Cardiac septum (tissue), 1 donor: ENCODE data around the gene SAT1. TPM values are rescaled to one million over a fixed set of nuclear protein-coding genes. Genes with fewer than 3 reads are reported as not detected.

Source experiments
- DNase-seq: peaks from one replicate; pipeline ENCODE4 v3.0.0-alpha.2; 2020; ENCODE audit warnings: low spot score
- intact Hi-C: fragments of 100-400 bp; cut with DNase I; formaldehyde crosslinking; loops from one replicate; pipeline ENCODE4 v1.14.0; 2022
- total RNA-seq: library from RNA; stranded (reverse); fragmentation: NEBNext Ultra II Directional; extraction: Animal tissue kit (Norgen Biotek cat#: 25700); gene quantifications from one replicate; pipeline ENCODE4 v1.2.1, GENCODE V29; 2021
- donor health status: DM: no; HTN: no; CAD: no.

The SAT1 gene
- total RNA-seq, 1 donor from 2014 or later, result 156 TPM

DNA sequence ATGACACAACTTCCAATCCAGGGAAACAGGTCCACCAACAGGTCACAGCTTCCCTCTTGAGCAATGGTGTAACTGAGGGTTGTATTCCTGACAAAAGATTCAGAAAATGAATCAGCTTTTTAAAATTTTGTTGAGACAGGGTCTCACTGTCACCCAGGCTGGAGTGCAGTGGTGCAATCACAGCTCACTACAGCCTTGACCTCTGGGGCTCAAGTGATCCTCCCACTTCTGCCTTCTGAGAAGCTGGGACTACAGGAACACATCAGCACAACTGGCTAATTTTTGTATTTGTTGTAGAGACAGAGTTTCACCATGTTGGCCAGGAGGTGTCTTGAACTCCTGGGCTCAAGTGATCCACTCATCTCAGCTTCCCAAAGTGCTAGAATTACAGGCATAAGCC, 43.7 kb downstream of the SAT1 start:
- no peak for DNase-seq
- intact Hi-C loops, result no loop called here

DNA sequence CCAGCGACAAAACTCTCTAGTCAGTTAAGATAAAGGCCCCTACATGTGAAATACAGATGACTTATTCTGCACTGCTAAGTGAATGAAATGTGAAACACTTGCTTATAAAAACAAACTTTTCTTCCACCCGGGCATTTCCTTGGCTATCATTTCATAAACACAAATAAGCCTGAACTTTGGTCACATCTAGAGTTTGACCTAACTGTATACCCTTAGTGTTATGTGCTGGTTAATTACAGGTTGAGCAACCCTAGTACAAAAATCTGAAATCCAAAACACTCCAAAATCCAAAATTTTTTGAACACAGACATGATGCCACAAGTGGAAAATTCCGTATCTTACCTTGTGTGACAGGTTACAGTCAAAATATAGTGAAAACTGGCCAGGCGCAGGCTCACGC, 45.9 kb downstream of the SAT1 start:
- intact Hi-C loops, result no loop called here

DNA sequence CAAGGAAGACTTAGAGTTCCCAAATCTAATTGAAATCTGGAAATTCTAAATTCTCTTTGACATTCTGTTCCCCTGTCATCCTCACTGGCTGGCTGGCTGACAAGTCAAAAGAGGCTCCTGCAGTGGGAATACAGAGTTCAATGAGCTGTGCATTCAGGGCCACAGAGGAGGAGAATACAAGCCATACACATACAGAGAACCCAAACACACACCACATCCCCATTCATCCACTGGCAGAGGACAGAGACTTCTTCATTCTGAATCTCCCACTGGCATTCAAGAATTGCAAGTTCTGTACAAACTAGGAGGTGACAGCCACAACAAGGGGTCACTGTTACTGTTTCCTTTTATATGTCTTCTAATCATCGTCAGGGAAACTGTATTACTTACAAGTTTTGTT, 49.7 kb downstream of the SAT1 start:
- no peak for DNase-seq

More for the DNA sequence above, 45.9 kb downstream of the SAT1 start:
- no peak for DNase-seq

More for the DNA sequence above, 49.7 kb downstream of the SAT1 start:
- intact Hi-C loops, result no loop called here

Other genes with a start within 250 kb of the SAT1 start
- gene PRDX4, start 115.7 kb upstream of the SAT1 start, total RNA-seq, result 38.5 TPM
- 72.6 TPM for gene ACOT9, start 39.9 kb upstream of the SAT1 start, total RNA-seq
- 76.4 TPM for gene APOO, start 124.8 kb downstream of the SAT1 start, total RNA-seq
- not detected for gene CXorf58, start 124.8 kb downstream of the SAT1 start, total RNA-seq
- 5.1 TPM for gene KLHL15, start 244.0 kb downstream of the SAT1 start, total RNA-seq